Measurements from ENCODE around the gene CALCB. TPM values are rescaled to one million over a fixed set of nuclear protein-coding genes. Genes with fewer than 3 reads are reported as not detected.

The CALCB gene
- total and polyA plus RNA-seq, 2 donors (not counting 1 experiment from before 2014, with no cell fraction given): 1.3 TPM; not detected in 1

- Mint-ChIP-seq H3K4me3 (no peak overlapping the region), H3K27ac (no peak overlapping the region), H3K4me1 (peaks cover 3% of the 10 kb centered on the region), H3K9me3 (ENCODE audit: insufficient read depth) (peaks cover 15% of the 10 kb centered on the region), H3K27me3 (peaks cover 26% of the 10 kb centered on the region)
- H3K4me1 ChIP-seq (ENCODE audit: control insufficient read depth in 2 of 2, insufficient read depth in 2 of 2, low read length in 2 of 2): peaks cover 0 to 3% of the 10 kb centered on the region in 2 donors
- H3K79me2 ChIP-seq (ENCODE audit: control insufficient read depth, insufficient read depth, low read length): no peaks in the 10 kb centered on the region
- peaks cover 0 to 4% (median 0%) of the 10 kb centered on the region in 4 experiments for H3K27me3 ChIP-seq (replicated peaks in 1 of 4; ENCODE audit: control extremely low read depth in 1 of 4, control insufficient read depth in 3 of 4, insufficient read depth in 4 of 4, low read length in 3 of 4)
- no peak for DNase-seq
- H3K9ac ChIP-seq (ENCODE audit: low read length): no peak overlapping the region
- no peak overlapping the region for H3K4me3 ChIP-seq (ENCODE audit: control extremely low read depth in 1 of 5, extremely low read depth in 1 of 5, insufficient read depth in 1 of 5, low read depth in 2 of 5, low read length in 4 of 5)
- TF ChIP-seq CTCF (IDR thresholded peaks at IDR 0.05): no peak
- TF ChIP-seq EZH2 (IDR thresholded peaks at IDR 0.05; ENCODE audit: borderline replicate concordance, insufficient read depth, low read depth, low read length, poor library complexity, severe bottlenecking): no peak
- no peak overlapping the region for H2AFZ ChIP-seq (ENCODE audit: insufficient read depth, low read depth, low read length, poor library complexity, severe bottlenecking)
- peaks cover 0 to 8% (median 6%) of the 10 kb centered on the region in 3 donors for H3K9me3 ChIP-seq (ENCODE audit: control extremely low read depth in 1 of 3, control insufficient read depth in 2 of 3, insufficient read depth in 1 of 3, low read length in 2 of 3)
- no peak overlapping the region for H3K27ac ChIP-seq (ENCODE audit: low read length in 2 of 2)
- ChIA-PET POLR2A (no interaction called here), CTCF (interaction anchor here (0.6 to 14.6 kb wide), 21 partner anchors 8 to 309 kb away, joined by 3 to 290 read pairs (median 6); partner anchors contain the start of gene INSC)
- H3K4me2 ChIP-seq (replicated peaks; ENCODE audit: low read depth, low read length, poor library complexity, severe bottlenecking): no peak overlapping the region
- no peaks in the 10 kb centered on the region for H3K36me3 ChIP-seq (replicated peaks in 1 of 2; ENCODE audit: control extremely low read depth in 1 of 2, control insufficient read depth in 1 of 2, extremely low read depth in 1 of 2, insufficient read depth in 2 of 2, low read length in 1 of 2)
- no peaks in the 10 kb centered on the region for H4K20me1 ChIP-seq (ENCODE audit: control insufficient read depth, insufficient read depth, low read length, poor library complexity, severe bottlenecking)
- no peak for ATAC-seq (ENCODE audit: low read depth)
- intact Hi-C loops (cut with micrococcal nuclease): no loop called here
Measured at GRCh38 chr11:15099267-15099666, 25.9 kb downstream of the CALCB start.

GRCh38 chr11:15101072-15101709 is 27.8 kb downstream of the CALCB start:
- no peak overlapping the region for H2AFZ ChIP-seq (ENCODE audit: insufficient read depth, low read depth, low read length, poor library complexity, severe bottlenecking)
- WGBS (ENCODE audit: insufficient coverage): 16% methylated on average over 5 of the region's 8 CpGs

More at GRCh38 chr11:15101072-15101709, 27.8 kb downstream of the CALCB start:
- Histone ChIP-seq H3K4me2 (replicated peaks; ENCODE audit: low read depth, low read length, poor library complexity, severe bottlenecking) (no peak overlapping the region), H3K36me3 (replicated peaks in 1 of 2; ENCODE audit: control extremely low read depth in 1 of 2, control insufficient read depth in 1 of 2, extremely low read depth in 1 of 2, insufficient read depth in 2 of 2, low read length in 1 of 2) (no peaks in the 10 kb centered on the region), H3K27ac (ENCODE audit: low read length in 2 of 2) (no peak overlapping the region), H3K4me3 (ENCODE audit: control extremely low read depth in 1 of 5, extremely low read depth in 1 of 5, insufficient read depth in 1 of 5, low read depth in 2 of 5, low read length in 4 of 5) (no peak overlapping the region), H3K27me3 (replicated peaks in 1 of 4; ENCODE audit: control extremely low read depth in 1 of 4, control insufficient read depth in 3 of 4, insufficient read depth in 4 of 4, low read length in 3 of 4) (peaks cover 0 to 4% (median 0%) of the 10 kb centered on the region in 4 experiments), H3K4me1 (ENCODE audit: control insufficient read depth in 2 of 2, insufficient read depth in 2 of 2, low read length in 2 of 2) (peaks cover under 1 to 9% of the 10 kb centered on the region in 2 donors), H3K79me2 (ENCODE audit: control insufficient read depth, insufficient read depth, low read length) (no peaks in the 10 kb centered on the region), H3K9me3 (ENCODE audit: control extremely low read depth in 1 of 3, control insufficient read depth in 2 of 3, insufficient read depth in 1 of 3, low read length in 2 of 3) (peaks cover 0 to 8% (median 6%) of the 10 kb centered on the region in 3 donors), H3K9ac (ENCODE audit: low read length) (no peak overlapping the region), H4K20me1 (ENCODE audit: control insufficient read depth, insufficient read depth, low read length, poor library complexity, severe bottlenecking) (no peaks in the 10 kb centered on the region)
- ATAC-seq (ENCODE audit: low read depth) (peak; percentile 78), DNase-seq (peak; percentile 72)
- intact Hi-C loops (cut with micrococcal nuclease): loop anchor here (1.0 to 2.0 kb wide), 3 partner anchors 58 to 192 kb away; no protein-coding TSS in a partner anchor
- ChIA-PET CTCF (interaction anchor here (0.8 to 14.6 kb wide), 29 partner anchors 10 to 523 kb away, joined by 3 to 290 read pairs (median 5); partner anchors contain the start of gene INSC), POLR2A (interaction anchor here (0.6 kb wide), 1 partner anchor 12 kb away, joined by 4 read pairs; no protein-coding TSS in a partner anchor)
- TF ChIP-seq EZH2 (IDR thresholded peaks at IDR 0.05; ENCODE audit: borderline replicate concordance, insufficient read depth, low read depth, low read length, poor library complexity, severe bottlenecking) (no peak), CTCF (IDR thresholded peaks at IDR 0.05) (peak; percentile 98)
- peaks cover 15% of the 10 kb centered on the region for H3K9me3 Mint-ChIP-seq (ENCODE audit: insufficient read depth)
- peaks cover 26% of the 10 kb centered on the region for H3K27me3 Mint-ChIP-seq
- no peak overlapping the region for H3K27ac Mint-ChIP-seq
- no peak overlapping the region for H3K4me3 Mint-ChIP-seq
- H3K4me1 Mint-ChIP-seq: peaks cover 10% of the 10 kb centered on the region

All from B cell (primary cell).